ENCODE results near the gene CCNI2. TPM values are rescaled to one million over a fixed set of nuclear protein-coding genes. Genes with fewer than 3 reads are reported as not detected.

Gene CCNI2
- polyA plus RNA-seq, 1 donor (not counting 4 experiments of a cell fraction or from before 2014, with no cell fraction given) = not detected

GRCh38 chr5:132797651-132798050 is 50.4 kb downstream of the CCNI2 start:
- Histone ChIP-seq H3K36me3 (ENCODE audit: control insufficient read depth in 2 of 2, extremely low read depth in 1 of 2, insufficient read depth in 2 of 2, low read length in 2 of 2) (no peaks in the 10 kb centered on the region), H2AFZ (ENCODE audit: control insufficient read depth, low read length) (no peak overlapping the region), H3K4me2 (ENCODE audit: control insufficient read depth, extremely low read depth, insufficient read depth, low read depth, low read length) (no peak overlapping the region), H3K9me3 (ENCODE audit: control insufficient read depth, low read depth, low read length) (no peaks in the 10 kb centered on the region), H3K9me1 (ENCODE audit: control insufficient read depth, extremely low read depth, insufficient read depth, low read length) (no peaks in the 10 kb centered on the region), H4K20me1 (ENCODE audit: control insufficient read depth, extremely low read depth, insufficient read depth, low read length) (no peaks in the 10 kb centered on the region), H3K27me3 (ENCODE audit: control insufficient read depth, extremely low read depth, insufficient read depth, low read length) (no peaks in the 10 kb centered on the region), H3K27ac (ENCODE audit: control insufficient read depth, insufficient read depth, low read length) (no peak overlapping the region), H3K9ac (ENCODE audit: control insufficient read depth, extremely low read depth, insufficient read depth, low read length) (no peak overlapping the region), H3K79me2 (ENCODE audit: control insufficient read depth, insufficient read depth, low read length) (no peaks in the 10 kb centered on the region), H3K4me3 (ENCODE audit: control insufficient read depth in 2 of 3, extremely low read depth in 1 of 3, insufficient read depth in 2 of 3, low read depth in 1 of 3, low read length in 3 of 3) (no peak overlapping the region), H3K4me1 (ENCODE audit: control insufficient read depth, extremely low read depth, insufficient read depth, low read length) (peaks cover 8% of the 10 kb centered on the region)
- dilution Hi-C loops (cut with MboI; ENCODE audit: extremely low pct_ligation_motif_present, low sequenced_read_pairs) = no loop called here
- TF ChIP-seq, protein P1, sequence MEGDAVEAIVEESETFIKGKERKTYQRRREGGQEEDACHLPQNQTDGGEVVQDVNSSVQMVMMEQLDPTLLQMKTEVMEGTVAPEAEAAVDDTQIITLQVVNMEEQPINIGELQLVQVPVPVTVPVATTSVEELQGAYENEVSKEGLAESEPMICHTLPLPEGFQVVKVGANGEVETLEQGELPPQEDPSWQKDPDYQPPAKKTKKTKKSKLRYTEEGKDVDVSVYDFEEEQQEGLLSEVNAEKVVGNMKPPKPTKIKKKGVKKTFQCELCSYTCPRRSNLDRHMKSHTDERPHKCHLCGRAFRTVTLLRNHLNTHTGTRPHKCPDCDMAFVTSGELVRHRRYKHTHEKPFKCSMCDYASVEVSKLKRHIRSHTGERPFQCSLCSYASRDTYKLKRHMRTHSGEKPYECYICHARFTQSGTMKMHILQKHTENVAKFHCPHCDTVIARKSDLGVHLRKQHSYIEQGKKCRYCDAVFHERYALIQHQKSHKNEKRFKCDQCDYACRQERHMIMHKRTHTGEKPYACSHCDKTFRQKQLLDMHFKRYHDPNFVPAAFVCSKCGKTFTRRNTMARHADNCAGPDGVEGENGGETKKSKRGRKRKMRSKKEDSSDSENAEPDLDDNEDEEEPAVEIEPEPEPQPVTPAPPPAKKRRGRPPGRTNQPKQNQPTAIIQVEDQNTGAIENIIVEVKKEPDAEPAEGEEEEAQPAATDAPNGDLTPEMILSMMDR (optimal IDR thresholded peaks at IDR 0.05 in 1 of 3, IDR thresholded peaks at IDR 0.05 in 1 of 3, conservative IDR thresholded peaks at IDR 0.05 in 1 of 3; ENCODE audit: extremely low read depth in 1 of 3, insufficient read depth in 2 of 3, low read length in 3 of 3) = no peak
- no peak for TF ChIP-seq EZH2 (IDR thresholded peaks at IDR 0.05; ENCODE audit: low read length)
- no peak for DNase-seq (ENCODE audit: low read depth, low spot score)
- no peak for FAIRE-seq

GRCh38 chr5:132799392-132799791 is 52.2 kb downstream of the CCNI2 start:
- Histone ChIP-seq H3K4me3 (ENCODE audit: control insufficient read depth in 2 of 3, extremely low read depth in 1 of 3, insufficient read depth in 2 of 3, low read depth in 1 of 3, low read length in 3 of 3) (no peak overlapping the region), H3K36me3 (ENCODE audit: control insufficient read depth in 2 of 2, extremely low read depth in 1 of 2, insufficient read depth in 2 of 2, low read length in 2 of 2) (no peaks in the 10 kb centered on the region), H2AFZ (ENCODE audit: control insufficient read depth, low read length) (no peak overlapping the region), H3K9me3 (ENCODE audit: control insufficient read depth, low read depth, low read length) (no peaks in the 10 kb centered on the region), H4K20me1 (ENCODE audit: control insufficient read depth, extremely low read depth, insufficient read depth, low read length) (no peaks in the 10 kb centered on the region), H3K27me3 (ENCODE audit: control insufficient read depth, extremely low read depth, insufficient read depth, low read length) (no peaks in the 10 kb centered on the region), H3K9me1 (ENCODE audit: control insufficient read depth, extremely low read depth, insufficient read depth, low read length) (no peaks in the 10 kb centered on the region), H3K9ac (ENCODE audit: control insufficient read depth, extremely low read depth, insufficient read depth, low read length) (no peak overlapping the region), H3K4me1 (ENCODE audit: control insufficient read depth, extremely low read depth, insufficient read depth, low read length) (peaks cover 8% of the 10 kb centered on the region), H3K4me2 (ENCODE audit: control insufficient read depth, extremely low read depth, insufficient read depth, low read depth, low read length) (peak overlapping the region; percentile 29), H3K79me2 (ENCODE audit: control insufficient read depth, insufficient read depth, low read length) (no peaks in the 10 kb centered on the region), H3K27ac (ENCODE audit: control insufficient read depth, insufficient read depth, low read length) (no peak overlapping the region)
- no peak for FAIRE-seq
- DNase-seq (ENCODE audit: low read depth, low spot score) = no peak
- TF ChIP-seq, protein P1 (optimal IDR thresholded peaks at IDR 0.05 in 1 of 3, IDR thresholded peaks at IDR 0.05 in 1 of 3, conservative IDR thresholded peaks at IDR 0.05 in 1 of 3; ENCODE audit: extremely low read depth in 1 of 3, insufficient read depth in 2 of 3, low read length in 3 of 3) = no peak
- TF ChIP-seq EZH2 (IDR thresholded peaks at IDR 0.05; ENCODE audit: low read length) = no peak
- dilution Hi-C loops (cut with MboI; ENCODE audit: extremely low pct_ligation_motif_present, low sequenced_read_pairs) = no loop called here

All from keratinocyte (primary cell).